Heart right ventricle (tissue), 16 donors: ENCODE results near the gene GABRQ. TPM values are rescaled to one million over a fixed set of nuclear protein-coding genes. Genes with fewer than 3 reads are reported as not detected.

Experiments
- ATAC-seq, 8 donors: fragments of 200-7000 bp; cut with Tn5 transposase; one replicate each; pipeline ENCODE4 v1.9.1; 2020; ENCODE audit warnings: mild to moderate bottlenecking in 8 of 8, moderate library complexity in 8 of 8, moderate number of reproducible peaks in 1 of 8
- DNase-seq, 2 donors: peaks; one replicate each; pipeline ENCODE4 v3.0.0-alpha.2; 2020
- H3K27ac ChIP-seq, 10 donors: fragments of 200-600 bp; sonication (generic) in 2 of 10; one replicate each; pipeline versions ENCODE4 v1.5.0 to v1.8.0; 2020 to 2022; ENCODE audit warnings: mild to moderate bottlenecking in 3 of 10
- H3K27me3 ChIP-seq, 7 donors: fragments of 200-600 bp; one replicate each; pipeline ENCODE4 v1.8.0; 2021 to 2022; ENCODE audit warnings: mild to moderate bottlenecking in 2 of 7
- H3K36me3 ChIP-seq, 9 donors: fragments of 200-600 bp; sonication (generic) in 1 of 9; one replicate each; pipeline versions ENCODE4 v1.5.0 to v1.8.0; 2020 to 2022; ENCODE audit warnings: mild to moderate bottlenecking in 2 of 9
- H3K4me1 ChIP-seq, 9 donors: fragments of 200-600 bp; sonication (generic) in 1 of 9; one replicate each; pipeline versions ENCODE4 v1.5.0 to v1.8.0; 2020 to 2022; ENCODE audit warnings: mild to moderate bottlenecking in 4 of 9
- H3K4me3 ChIP-seq, 10 donors: fragments of 200-600 bp; sonication (generic) in 2 of 10; one replicate each; pipeline versions ENCODE4 v1.5.0 to v1.8.0; 2020 to 2022; ENCODE audit warnings: mild to moderate bottlenecking in 7 of 10, moderate library complexity in 2 of 10
- H3K9me3 ChIP-seq, 11 donors: fragments of 200-600 bp in 10 of 11; sonication (generic) in 2 of 11; one replicate each; pipeline versions ENCODE4 v1.5.0 to v1.8.0; 2013 to 2022; ENCODE audit warnings: mild to moderate bottlenecking in 2 of 11, control low read depth in 1 of 11, moderate library complexity in 1 of 11
- WGBS, 2 donors: extraction: QIAGEN DNeasy Blood & Tissue Kit; methylation state at CpG; one replicate each; pipeline ENCODE4 v1.1.7; 2013; ENCODE audit warnings: inconsistent platforms in 1 of 2; 5-methylcytosine and 5-hydroxymethylcytosine counted together
- intact Hi-C, 10 donors: fragments of 100-400 bp; cut with DNase I; formaldehyde crosslinking; loops; one replicate each; pipeline versions ENCODE4 v1.11.1 to v1.14.2; 2022
- polyA plus RNA-seq, 2 donors: library from polyadenylated mRNA; stranded (reverse); fragments of 200-250 nt; gene quantifications; one replicate each; pipeline ENCODE4 v1.2.3, GENCODE V29; 2013
- total RNA-seq, 10 donors: library from RNA; stranded (reverse); fragmentation: NEBNext Ultra II Directional in 3 of 10; extraction: Animal tissue kit (Norgen Biotek cat#: 25700) in 3 of 10; gene quantifications; one replicate each; pipeline versions ENCODE4 v1.2.1 to v1.2.4, GENCODE V29; 2021 to 2023
- TF ChIP-seq, protein P1 (sequence below), 9 donors: fragments of 200-600 bp; sonication (generic) in 2 of 9; IDR thresholded peaks; one replicate each; pipeline versions ENCODE4 v1.5.0 to v1.8.0; 2021 to 2022; ENCODE audit warnings: antibody characterized with exemption in 9 of 9, mild to moderate bottlenecking in 5 of 9, moderate library complexity in 1 of 9
- donor health status: Arrhythmogenic right ventricular cardiomyopathy.
- donor health status: ischemic (EF 13 %, LVEDD 7.1; RV severe dilation, severe dysfunction).
- donor health status: healthy with polysubstance abuse.
- donor health status: DM: no; HTN: yes; CAD: no.
- donor health status: DM: no; HTN: no; CAD: no.
- donor health status: ischemic (EF 25% LVEDD 6.9; RV normal size, moderate dysfunction).
- donor health status: ischemic (EF 25% LVEDD 5.7; RV mildly dilated, moderate dysfunction).
- donor health status: healthy.
- donor health status: DM: yes; HTN: yes; CAD: no.
- donor health status: Ischemic cardiomyopathy.
- donor health status: ischemic (EF 35%, LVEDD 5.7; RV mildly dilated, moderate dysfunction).
- donor health status: nonischemic (EF 11% LVEDD 7.7; RV severe dilation, severe dysfunction).
- donor health status: DM: yes; HTN: yes; CAD: no.
- donor health status: PGD.
- donor health status: ischemic (EF 29% LVEDD 5.4; RV normal size, mild dysfunction).
- donor health status: nonischemic (EF 23%, LVEDD 6.1; RV moderate dilation, normal function).

The GABRQ gene
- total and polyA plus RNA-seq, 12 donors: 0.05 to 0.11 (median 0.06) TPM; not detected in 9

DNA sequence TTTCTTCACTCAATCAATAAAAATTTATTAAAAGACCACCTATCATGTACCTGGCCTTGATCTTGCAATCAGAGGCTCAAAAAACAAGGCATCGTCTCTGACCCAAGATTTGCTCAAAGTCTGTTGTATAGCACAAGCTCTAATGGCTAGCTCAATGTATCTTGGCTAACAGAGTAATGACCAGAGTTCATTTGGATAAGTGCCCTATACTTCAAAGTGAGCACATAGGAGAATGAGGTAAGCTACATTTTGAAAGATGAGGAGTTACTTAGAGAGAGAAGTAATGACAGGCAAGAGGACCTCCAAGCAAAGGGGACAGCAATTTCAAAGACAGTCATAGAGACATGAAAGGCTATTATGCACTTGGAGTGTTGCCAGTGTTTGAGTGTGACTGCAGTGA lies 22.9 kb upstream of the GABRQ start:
- H3K4me1 ChIP-seq: no peaks in the 10 kb centered on the region
- peaks cover 0 to 13% (median 0%) of the 10 kb centered on the region in 7 donors for H3K27me3 ChIP-seq
- no peaks in the 10 kb centered on the region for H3K9me3 ChIP-seq
- DNase-seq (no peak), ATAC-seq (no peak)
- TF ChIP-seq, protein P1, sequence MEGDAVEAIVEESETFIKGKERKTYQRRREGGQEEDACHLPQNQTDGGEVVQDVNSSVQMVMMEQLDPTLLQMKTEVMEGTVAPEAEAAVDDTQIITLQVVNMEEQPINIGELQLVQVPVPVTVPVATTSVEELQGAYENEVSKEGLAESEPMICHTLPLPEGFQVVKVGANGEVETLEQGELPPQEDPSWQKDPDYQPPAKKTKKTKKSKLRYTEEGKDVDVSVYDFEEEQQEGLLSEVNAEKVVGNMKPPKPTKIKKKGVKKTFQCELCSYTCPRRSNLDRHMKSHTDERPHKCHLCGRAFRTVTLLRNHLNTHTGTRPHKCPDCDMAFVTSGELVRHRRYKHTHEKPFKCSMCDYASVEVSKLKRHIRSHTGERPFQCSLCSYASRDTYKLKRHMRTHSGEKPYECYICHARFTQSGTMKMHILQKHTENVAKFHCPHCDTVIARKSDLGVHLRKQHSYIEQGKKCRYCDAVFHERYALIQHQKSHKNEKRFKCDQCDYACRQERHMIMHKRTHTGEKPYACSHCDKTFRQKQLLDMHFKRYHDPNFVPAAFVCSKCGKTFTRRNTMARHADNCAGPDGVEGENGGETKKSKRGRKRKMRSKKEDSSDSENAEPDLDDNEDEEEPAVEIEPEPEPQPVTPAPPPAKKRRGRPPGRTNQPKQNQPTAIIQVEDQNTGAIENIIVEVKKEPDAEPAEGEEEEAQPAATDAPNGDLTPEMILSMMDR (IDR thresholded peaks at IDR 0.05): no peak
- intact Hi-C loops: no loop called here
- no peak overlapping the region for H3K4me3 ChIP-seq
- no peak overlapping the region for H3K27ac ChIP-seq
- H3K36me3 ChIP-seq: no peaks in the 10 kb centered on the region
- 80% methylated on average over 1 of the region's 1 CpG for WGBS, 2 donors

DNA sequence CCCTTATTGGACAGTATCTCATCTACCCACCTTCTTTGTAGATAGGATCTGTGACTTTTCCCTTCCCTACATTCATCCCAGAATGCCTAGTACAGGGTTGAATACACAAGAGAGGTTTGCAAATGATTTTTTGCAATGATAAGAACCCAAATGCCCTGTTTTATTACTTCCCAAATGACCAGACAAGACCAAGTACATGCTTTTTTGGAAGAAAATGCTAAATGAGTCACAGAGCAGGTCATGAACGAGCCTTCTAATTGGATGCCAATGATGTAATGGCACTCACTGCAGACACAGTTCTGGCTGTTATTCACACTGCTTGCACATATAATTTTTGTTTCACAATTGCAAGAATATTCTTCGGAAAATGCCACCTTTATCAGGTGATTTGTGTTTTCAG lies 17.8 kb upstream of the GABRQ start:
- no peaks in the 10 kb centered on the region for H3K4me1 ChIP-seq
- H3K27me3 ChIP-seq: peaks cover 0 to 23% (median 0%) of the 10 kb centered on the region in 7 donors
- no peak for ATAC-seq
- H3K36me3 ChIP-seq: no peaks in the 10 kb centered on the region
- WGBS, 2 donors: 76 to 77% methylated on average over 2 of the region's 2 CpGs
- no peak overlapping the region for H3K4me3 ChIP-seq
- H3K9me3 ChIP-seq: no peaks in the 10 kb centered on the region
- no peak for DNase-seq
- H3K27ac ChIP-seq: no peak overlapping the region
- TF ChIP-seq, protein P1 (IDR thresholded peaks at IDR 0.05): no peak
- intact Hi-C loops: no loop called here

DNA sequence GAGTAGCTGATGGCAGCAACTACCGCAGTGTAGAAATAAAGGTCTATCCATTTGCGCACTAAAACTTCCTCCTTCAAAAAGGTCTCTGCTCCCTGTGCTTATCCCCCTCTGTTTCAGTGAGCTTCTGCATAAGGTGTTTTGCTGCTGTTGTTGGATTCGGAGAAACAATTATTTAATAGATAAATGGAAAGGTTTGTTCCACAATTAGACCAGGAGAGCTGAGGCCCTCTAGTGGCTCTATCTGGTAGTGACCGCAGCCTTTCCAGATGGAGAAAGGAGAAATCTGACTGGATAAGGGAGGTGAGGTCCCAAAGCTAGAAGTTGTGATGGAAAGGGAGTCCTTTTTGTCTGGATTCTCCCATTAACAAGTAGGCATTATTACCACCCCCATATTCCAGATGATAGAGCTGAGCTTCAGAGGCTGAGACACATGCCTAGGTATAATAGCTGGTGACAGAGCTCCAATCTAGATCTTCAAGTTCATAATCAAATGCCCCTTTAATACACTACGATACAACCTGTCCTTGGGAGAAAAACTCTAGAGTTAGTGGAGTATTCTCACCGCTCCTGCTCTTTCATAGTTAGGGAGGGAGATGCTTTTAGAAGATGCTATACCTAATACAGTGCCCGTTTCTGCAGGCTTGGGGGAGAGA lies 5.1 kb upstream of the GABRQ start:
- H3K4me1 ChIP-seq: no peaks in the 10 kb centered on the region
- 49% methylated on average over 7 of the region's 7 CpGs for WGBS, 2 donors
- ATAC-seq: no peak
- no peak overlapping the region for H3K4me3 ChIP-seq
- no peaks in the 10 kb centered on the region for H3K36me3 ChIP-seq
- H3K9me3 ChIP-seq: no peaks in the 10 kb centered on the region
- no peak overlapping the region for H3K27ac ChIP-seq
- intact Hi-C loops: loop anchor here in 9 of 10 donors (2.0 to 10.0 kb wide), 6 partner anchors 808 to 1485 kb away; no protein-coding TSS in a partner anchor
- H3K27me3 ChIP-seq: peaks cover 0 to 43% (median 6%) of the 10 kb centered on the region in 7 donors
- DNase-seq: peak; percentile 13 to 20
- TF ChIP-seq, protein P1 (IDR thresholded peaks at IDR 0.05): peak; percentile 43 to 84 (median 70)

GRCh38 chrX:152635941-152636340 lies 1.8 kb upstream of the GABRQ start:
- DNase-seq (peak in 1 of 2 donors; percentile 9), ATAC-seq (peak in 1 of 8 donors; percentile 47)
- WGBS, 2 donors: 6 to 10% methylated on average over 7 of the region's 7 CpGs
- Histone ChIP-seq H3K27ac (no peak overlapping the region), H3K27me3 (peaks cover 0 to 77% (median 29%) of the 10 kb centered on the region in 7 donors), H3K4me1 (no peaks in the 10 kb centered on the region), H3K9me3 (no peaks in the 10 kb centered on the region), H3K4me3 (no peak overlapping the region), H3K36me3 (no peaks in the 10 kb centered on the region)
- intact Hi-C loops: loop anchor here in 4 of 10 donors (5.0 to 10.0 kb wide), 4 partner anchors 811 to 1484 kb away; no protein-coding TSS in a partner anchor
- TF ChIP-seq, protein P1 (IDR thresholded peaks at IDR 0.05): peak in 8 of 9 donors; percentile 11 to 61 (median 56)
